Measurements from ENCODE around the gene ATF6.

The ATF6 gene

GRCh38 chr1:161940866-161941591 is 174.9 kb downstream of the ATF6 start:
- no peaks in the 10 kb centered on the region for H3K36me3 ChIP-seq (replicated peaks)
- H3K27me3 ChIP-seq (replicated peaks) = no peaks in the 10 kb centered on the region
- DNase-seq = no peak
- no peak overlapping the region for H3K27ac ChIP-seq
- TF ChIP-seq CTCF (IDR thresholded peaks at IDR 0.05; ENCODE audit: low read depth, low read length, missing control alignments) = no peak
- in situ Hi-C loops (cut with HindIII; ENCODE audit: low pct_ligation_motif_present, low sequenced_read_pairs) = no loop called here
- H3K4me3 ChIP-seq (ENCODE audit: low read depth, low read length) = no peak overlapping the region

DNA sequence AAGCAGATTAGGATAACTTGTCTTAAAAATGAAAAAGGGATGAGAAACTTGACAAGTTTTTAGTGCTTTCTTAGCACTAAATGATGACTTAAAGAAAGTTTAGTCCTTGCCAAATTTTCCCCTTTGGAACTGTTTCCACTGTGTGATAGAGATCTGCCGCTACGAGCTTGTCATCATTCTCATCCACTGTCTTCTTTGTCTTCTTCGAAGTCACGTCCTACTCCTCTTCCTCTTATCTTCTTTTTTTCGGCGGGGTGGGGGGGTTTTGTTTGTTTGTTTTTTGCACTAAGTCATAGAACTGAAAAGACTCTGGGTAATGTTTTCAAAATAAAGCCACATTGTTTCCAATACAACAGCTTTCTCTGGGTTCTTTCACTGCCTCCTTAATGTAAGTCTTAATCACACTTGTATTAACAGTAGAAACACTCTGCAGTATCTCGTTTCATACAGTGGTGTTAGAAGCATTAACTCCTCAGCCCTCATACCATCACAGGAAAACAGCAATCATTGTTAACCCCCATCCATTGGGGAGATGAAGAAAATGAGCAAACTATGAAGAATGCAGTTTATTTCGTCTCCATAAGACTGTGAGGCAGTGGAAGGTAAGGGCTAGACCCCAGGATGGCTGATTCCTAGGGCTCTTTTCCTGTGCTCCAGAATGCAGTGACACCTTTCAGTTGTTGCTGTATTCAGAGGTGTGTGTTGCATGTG is 175.8 kb downstream of the ATF6 start:
- no peaks in the 10 kb centered on the region for H3K36me3 ChIP-seq (replicated peaks)
- H3K27me3 ChIP-seq (replicated peaks) = no peaks in the 10 kb centered on the region
- DNase-seq = no peak
- TF ChIP-seq CTCF (IDR thresholded peaks at IDR 0.05; ENCODE audit: low read depth, low read length, missing control alignments) = no peak
- no peak overlapping the region for H3K27ac ChIP-seq
- in situ Hi-C loops (cut with HindIII; ENCODE audit: low pct_ligation_motif_present, low sequenced_read_pairs) = no loop called here
- no peak overlapping the region for H3K4me3 ChIP-seq (ENCODE audit: low read depth, low read length)

- H3K27me3 ChIP-seq (replicated peaks) = no peaks in the 10 kb centered on the region
- no peak overlapping the region for H3K4me3 ChIP-seq (ENCODE audit: low read depth, low read length)
- no peak for TF ChIP-seq CTCF (IDR thresholded peaks at IDR 0.05; ENCODE audit: low read depth, low read length, missing control alignments)
- DNase-seq = no peak
- in situ Hi-C loops (cut with HindIII; ENCODE audit: low pct_ligation_motif_present, low sequenced_read_pairs) = no loop called here
- no peaks in the 10 kb centered on the region for H3K36me3 ChIP-seq (replicated peaks)
- no peak overlapping the region for H3K27ac ChIP-seq
These were observed 177.6 kb downstream of the ATF6 start for GRCh38 chr1:161943737-161944136.

DNA sequence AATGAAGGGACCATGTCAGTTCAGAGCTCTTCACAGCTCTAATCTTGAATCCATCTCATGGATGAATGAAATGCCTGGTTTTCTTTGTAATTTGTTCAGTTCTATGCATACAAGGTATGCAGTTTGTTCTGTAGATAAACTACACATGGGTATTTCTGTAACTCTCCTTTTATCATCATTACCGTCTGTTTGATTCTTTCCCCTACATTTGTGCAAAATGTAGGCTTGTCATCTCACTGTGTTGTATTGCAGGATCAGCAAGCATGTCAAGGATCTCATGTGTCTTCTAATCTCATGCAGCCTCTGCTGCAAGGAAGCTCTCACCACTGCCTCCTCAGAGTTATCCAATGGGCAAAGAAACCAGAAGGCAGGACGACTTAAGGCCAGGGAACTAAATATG is 178.3 kb downstream of the ATF6 start:
- TF ChIP-seq CTCF (IDR thresholded peaks at IDR 0.05; ENCODE audit: low read depth, low read length, missing control alignments) = no peak
- in situ Hi-C loops (cut with HindIII; ENCODE audit: low pct_ligation_motif_present, low sequenced_read_pairs) = no loop called here
- DNase-seq = no peak

DNA sequence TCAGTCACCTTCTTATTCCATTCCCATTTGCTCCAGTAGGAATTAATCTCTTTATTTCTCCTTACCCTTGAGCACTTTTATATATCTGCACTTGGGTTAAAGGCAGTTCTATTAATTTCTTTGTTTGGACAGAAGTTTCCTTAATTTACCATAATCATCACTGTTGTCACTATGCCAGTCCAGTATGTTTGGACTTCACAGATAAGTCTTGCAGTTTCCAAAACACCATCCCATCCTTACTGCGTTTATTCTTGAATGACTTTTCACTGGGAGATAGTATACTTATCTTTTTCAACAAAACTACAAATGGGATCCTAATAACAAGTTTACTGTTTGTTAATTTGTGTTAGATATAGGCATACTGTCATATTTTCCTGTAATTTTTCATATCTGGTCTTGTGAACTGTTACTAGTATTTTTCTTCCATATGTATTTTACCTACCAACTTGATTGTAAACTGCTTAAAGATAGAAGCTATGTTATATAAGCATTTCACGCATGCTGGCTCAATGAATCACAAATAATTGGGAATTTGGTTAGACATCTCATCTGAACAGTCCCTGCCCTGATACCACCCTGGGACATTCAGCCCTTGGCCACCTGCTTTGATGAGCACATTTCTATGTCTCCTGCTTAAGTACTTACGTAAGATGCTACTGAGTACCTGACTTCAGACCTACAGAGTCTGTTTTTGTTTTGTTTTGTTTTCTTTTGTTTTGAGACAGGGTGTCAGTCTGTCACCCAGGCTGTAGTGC is 179.4 kb downstream of the ATF6 start:
- TF ChIP-seq CTCF (IDR thresholded peaks at IDR 0.05; ENCODE audit: low read depth, low read length, missing control alignments) = no peak
- DNase-seq = no peak
- in situ Hi-C loops (cut with HindIII; ENCODE audit: low pct_ligation_motif_present, low sequenced_read_pairs) = no loop called here
- H3K27ac ChIP-seq = peak overlapping the region; percentile 62
- no peaks in the 10 kb centered on the region for H3K36me3 ChIP-seq (replicated peaks)
- H3K27me3 ChIP-seq (replicated peaks) = no peaks in the 10 kb centered on the region
- no peak overlapping the region for H3K4me3 ChIP-seq (ENCODE audit: low read depth, low read length)

More for the DNA sequence above, 178.3 kb downstream of the ATF6 start:
- H3K27ac ChIP-seq = no peak overlapping the region
- H3K27me3 ChIP-seq (replicated peaks) = no peaks in the 10 kb centered on the region
- H3K4me3 ChIP-seq (ENCODE audit: low read depth, low read length) = no peak overlapping the region
- no peaks in the 10 kb centered on the region for H3K36me3 ChIP-seq (replicated peaks)
